Right kidney (tissue), 1 donor: Measurements from ENCODE around the gene DDN.

Source experiments
- DNase-seq: peaks from one replicate; pipeline ENCODE4 v3.0.0-alpha.2; 2016

The DDN gene

GRCh38 chr12:49014547-49014946 is 15.4 kb upstream of the DDN start:
- no peak for DNase-seq

- DNase-seq: no peak
These were observed 14.3 kb upstream of the DDN start for GRCh38 chr12:49013428-49013827.

GRCh38 chr12:49012739-49013138 is 13.6 kb upstream of the DDN start:
- no peak for DNase-seq

- DNase-seq: no peak
These were observed 11.0 kb upstream of the DDN start for GRCh38 chr12:49010092-49010668.

- DNase-seq: no peak
These were observed 9.8 kb upstream of the DDN start for GRCh38 chr12:49008943-49009342.

- no peak for DNase-seq
These were observed 1.2 kb upstream of the DDN start for GRCh38 chr12:49000346-49000745.

- DNase-seq: peak; percentile 68
These were observed 450 bp downstream of the DDN start for GRCh38 chr12:48998497-48999353.

- peak; percentile 70 for DNase-seq
These were observed 1.3 kb downstream of the DDN start for GRCh38 chr12:48997719-48998496.

GRCh38 chr12:48996794-48997718 is 2.1 kb downstream of the DDN start:
- peak; percentile 82 for DNase-seq

- peak; percentile 75 for DNase-seq
These were observed 3.9 kb downstream of the DDN start for GRCh38 chr12:48995086-48995879.

GRCh38 chr12:48994224-48995085 is 4.7 kb downstream of the DDN start:
- no peak for DNase-seq

- DNase-seq: no peak
These were observed 5.4 kb downstream of the DDN start for GRCh38 chr12:48993787-48994186.

- no peak for DNase-seq
These were observed 7.7 kb downstream of the DDN start for GRCh38 chr12:48991247-48992050.

- no peak for DNase-seq
These were observed 8.6 kb downstream of the DDN start for GRCh38 chr12:48990552-48990951.

GRCh38 chr12:48988030-48988649 is 11.0 kb downstream of the DDN start:
- DNase-seq: peak; percentile 47

GRCh38 chr12:48986720-48987291 is 12.4 kb downstream of the DDN start:
- DNase-seq: no peak

GRCh38 chr12:48985901-48986300 is 13.3 kb downstream of the DDN start:
- DNase-seq: no peak

GRCh38 chr12:48985475-48985897 is 13.7 kb downstream of the DDN start:
- no peak for DNase-seq
